Panc1 (cell line): ENCODE results near the gene F11R.

Source experiments
- POLR2AphosphoS5 ChIP-seq: IDR thresholded peaks from 2 replicates; pipeline ENCODE4 v1.6.1; 2012; ENCODE audit warnings: mild to moderate bottlenecking, low read depth, low read length, moderate library complexity
- TF ChIP-seq, protein P1 (sequence below): fragments of 450-650 bp; IDR thresholded peaks from 2 replicates; pipeline ENCODE4 v1.5.1; 2017; ENCODE audit warnings: mild to moderate bottlenecking
- TF ChIP-seq, protein P2 (sequence below), 2 experiments: IDR thresholded peaks; 2 replicates each; pipeline ENCODE4 v1.6.1; 2011 to 2012; ENCODE audit warnings: low read depth in 2 of 2, control low read depth in 1 of 2, low read length in 1 of 2, mild to moderate bottlenecking in 1 of 2, moderate library complexity in 1 of 2; ENCODE audit not compliant: insufficient read depth in 1 of 2

DNA sequence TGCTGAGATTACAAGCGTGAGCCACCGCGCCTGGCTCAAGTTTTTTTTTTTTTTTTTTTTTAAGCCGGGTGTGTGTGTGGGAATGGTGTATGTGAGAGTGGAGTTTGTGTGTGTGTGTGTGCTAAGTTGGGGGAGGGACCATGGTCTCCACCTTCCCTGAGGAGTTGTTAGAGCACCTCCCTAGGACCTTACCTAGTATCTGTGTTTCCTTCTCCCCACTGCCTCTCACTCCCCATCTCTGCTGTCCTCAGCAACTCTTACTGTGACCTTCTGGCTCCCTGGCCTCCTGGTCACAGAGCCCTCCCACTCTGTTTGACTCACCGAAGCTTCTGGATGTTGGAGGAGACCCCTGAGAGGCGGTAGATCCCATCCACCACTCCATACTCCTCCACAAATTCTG is 38.3 kb upstream of the F11R start:
- TF ChIP-seq, protein P1, sequence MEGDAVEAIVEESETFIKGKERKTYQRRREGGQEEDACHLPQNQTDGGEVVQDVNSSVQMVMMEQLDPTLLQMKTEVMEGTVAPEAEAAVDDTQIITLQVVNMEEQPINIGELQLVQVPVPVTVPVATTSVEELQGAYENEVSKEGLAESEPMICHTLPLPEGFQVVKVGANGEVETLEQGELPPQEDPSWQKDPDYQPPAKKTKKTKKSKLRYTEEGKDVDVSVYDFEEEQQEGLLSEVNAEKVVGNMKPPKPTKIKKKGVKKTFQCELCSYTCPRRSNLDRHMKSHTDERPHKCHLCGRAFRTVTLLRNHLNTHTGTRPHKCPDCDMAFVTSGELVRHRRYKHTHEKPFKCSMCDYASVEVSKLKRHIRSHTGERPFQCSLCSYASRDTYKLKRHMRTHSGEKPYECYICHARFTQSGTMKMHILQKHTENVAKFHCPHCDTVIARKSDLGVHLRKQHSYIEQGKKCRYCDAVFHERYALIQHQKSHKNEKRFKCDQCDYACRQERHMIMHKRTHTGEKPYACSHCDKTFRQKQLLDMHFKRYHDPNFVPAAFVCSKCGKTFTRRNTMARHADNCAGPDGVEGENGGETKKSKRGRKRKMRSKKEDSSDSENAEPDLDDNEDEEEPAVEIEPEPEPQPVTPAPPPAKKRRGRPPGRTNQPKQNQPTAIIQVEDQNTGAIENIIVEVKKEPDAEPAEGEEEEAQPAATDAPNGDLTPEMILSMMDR: no peak
- TF ChIP-seq, protein P2, sequence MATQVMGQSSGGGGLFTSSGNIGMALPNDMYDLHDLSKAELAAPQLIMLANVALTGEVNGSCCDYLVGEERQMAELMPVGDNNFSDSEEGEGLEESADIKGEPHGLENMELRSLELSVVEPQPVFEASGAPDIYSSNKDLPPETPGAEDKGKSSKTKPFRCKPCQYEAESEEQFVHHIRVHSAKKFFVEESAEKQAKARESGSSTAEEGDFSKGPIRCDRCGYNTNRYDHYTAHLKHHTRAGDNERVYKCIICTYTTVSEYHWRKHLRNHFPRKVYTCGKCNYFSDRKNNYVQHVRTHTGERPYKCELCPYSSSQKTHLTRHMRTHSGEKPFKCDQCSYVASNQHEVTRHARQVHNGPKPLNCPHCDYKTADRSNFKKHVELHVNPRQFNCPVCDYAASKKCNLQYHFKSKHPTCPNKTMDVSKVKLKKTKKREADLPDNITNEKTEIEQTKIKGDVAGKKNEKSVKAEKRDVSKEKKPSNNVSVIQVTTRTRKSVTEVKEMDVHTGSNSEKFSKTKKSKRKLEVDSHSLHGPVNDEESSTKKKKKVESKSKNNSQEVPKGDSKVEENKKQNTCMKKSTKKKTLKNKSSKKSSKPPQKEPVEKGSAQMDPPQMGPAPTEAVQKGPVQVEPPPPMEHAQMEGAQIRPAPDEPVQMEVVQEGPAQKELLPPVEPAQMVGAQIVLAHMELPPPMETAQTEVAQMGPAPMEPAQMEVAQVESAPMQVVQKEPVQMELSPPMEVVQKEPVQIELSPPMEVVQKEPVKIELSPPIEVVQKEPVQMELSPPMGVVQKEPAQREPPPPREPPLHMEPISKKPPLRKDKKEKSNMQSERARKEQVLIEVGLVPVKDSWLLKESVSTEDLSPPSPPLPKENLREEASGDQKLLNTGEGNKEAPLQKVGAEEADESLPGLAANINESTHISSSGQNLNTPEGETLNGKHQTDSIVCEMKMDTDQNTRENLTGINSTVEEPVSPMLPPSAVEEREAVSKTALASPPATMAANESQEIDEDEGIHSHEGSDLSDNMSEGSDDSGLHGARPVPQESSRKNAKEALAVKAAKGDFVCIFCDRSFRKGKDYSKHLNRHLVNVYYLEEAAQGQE (IDR thresholded peaks at IDR 0.05; ENCODE audit: insufficient read depth in 1 of 2, low read depth in 2 of 2, low read length in 1 of 2): no peak
- no peak for TF ChIP-seq POLR2AphosphoS5
